Activated T-cell treated with anti-CD3 and anti-CD28 coated beads, Interleukin-2, amount 50 U/mL, for 48 hours (primary cell): ENCODE data around the gene EGFL7.
A peak's percentile ranks its signal among the peaks of the same experiment; 100 is the strongest.
"Not testable (repeated sequence)": the region's sequence is repeated elsewhere in the genome, so short reads cannot be mapped to it uniquely, and the experiment has no call there.

Experiments
- DNase-seq, 2 experiments: peaks; one replicate each; pipeline ENCODE4 v3.0.0-alpha.2; 2020

The EGFL7 gene

GRCh38 chr9:136625101-136626065 lies 37.3 kb upstream of the EGFL7 start:
- no peak for DNase-seq

- no peak for DNase-seq
Measured at GRCh38 chr9:136626066-136626725, 36.5 kb upstream of the EGFL7 start.

- DNase-seq = no peak
Measured at GRCh38 chr9:136626740-136627642, 35.7 kb upstream of the EGFL7 start.

GRCh38 chr9:136627703-136628102 lies 35.0 kb upstream of the EGFL7 start:
- no peak for DNase-seq

GRCh38 chr9:136628268-136628667 lies 34.4 kb upstream of the EGFL7 start:
- no peak for DNase-seq

GRCh38 chr9:136629001-136629878 lies 33.5 kb upstream of the EGFL7 start:
- DNase-seq = no peak

GRCh38 chr9:136629879-136630661 lies 32.6 kb upstream of the EGFL7 start:
- DNase-seq = peak; percentile 74 to 77

- DNase-seq = no peak
Measured at GRCh38 chr9:136630662-136630992, 32.1 kb upstream of the EGFL7 start.

GRCh38 chr9:136631038-136632000 lies 31.4 kb upstream of the EGFL7 start:
- peak; percentile 83 to 86 for DNase-seq

GRCh38 chr9:136632072-136632471 lies 30.6 kb upstream of the EGFL7 start:
- not testable (repeated sequence) for DNase-seq

- DNase-seq = not testable (repeated sequence)
Measured at GRCh38 chr9:136632491-136633106, 30.1 kb upstream of the EGFL7 start.

GRCh38 chr9:136634904-136635303 lies 27.8 kb upstream of the EGFL7 start:
- no peak for DNase-seq

- no peak for DNase-seq
Measured at GRCh38 chr9:136640171-136641111, 22.3 kb upstream of the EGFL7 start.

GRCh38 chr9:136642439-136642921 lies 20.2 kb upstream of the EGFL7 start:
- no peak for DNase-seq

GRCh38 chr9:136643596-136644342 lies 18.9 kb upstream of the EGFL7 start:
- no peak for DNase-seq

- no peak for DNase-seq
Measured at GRCh38 chr9:136644343-136644592, 18.4 kb upstream of the EGFL7 start.

- peak; percentile 82 to 86 for DNase-seq
Measured at GRCh38 chr9:136644593-136645351, 17.9 kb upstream of the EGFL7 start.
